Measurements from ENCODE around the gene ERFL. TPM values are rescaled to one million over a fixed set of nuclear protein-coding genes. Genes with fewer than 3 reads are reported as not detected.
"Not testable (repeated sequence)": the region's sequence is repeated elsewhere in the genome, so short reads cannot be mapped to it uniquely, and the experiment has no call there.

Gene ERFL
- total RNA-seq, 2 donors from 2014 or later: not detected

GRCh38 chr19:41918095-41918494 lies 10.2 kb downstream of the ERFL start:
- no peak for ATAC-seq
- TF ChIP-seq CTCF (IDR thresholded peaks at IDR 0.05) (no peak), POLR2A (IDR thresholded peaks at IDR 0.05) (no peak)
- Histone ChIP-seq H3K36me3 (replicated peaks in 1 of 2; ENCODE audit: insufficient read depth in 1 of 2, low read depth in 2 of 2) (no peaks in the 10 kb centered on the region), H3K27me3 (peaks cover 0 to 23% of the 10 kb centered on the region in 2 donors), H3K9me3 (no peaks in the 10 kb centered on the region), H3K27ac (no peak overlapping the region), H3K4me1 (peaks cover 3% of the 10 kb centered on the region), H3K4me3 (no peak overlapping the region)
- intact Hi-C loops (cut with DNase I): no loop called here
- WGBS, 2 donors: 79 to 82% methylated on average over 5 to 6 of the region's 6 CpGs
- DNase-seq: no peak

GRCh38 chr19:41917676-41918075 lies 10.6 kb downstream of the ERFL start:
- DNase-seq: no peak

GRCh38 chr19:41915776-41916414 lies 12.4 kb downstream of the ERFL start:
- ATAC-seq (no peak), DNase-seq (no peak)
- H3K27ac ChIP-seq: no peak overlapping the region
- intact Hi-C loops (cut with DNase I): no loop called here
- no peaks in the 10 kb centered on the region for H3K36me3 ChIP-seq (replicated peaks in 1 of 2; ENCODE audit: insufficient read depth in 1 of 2, low read depth in 2 of 2)
- WGBS, 2 donors: 32 to 37% methylated on average over 20 to 27 of the region's 27 CpGs
- no peak for TF ChIP-seq POLR2A (IDR thresholded peaks at IDR 0.05)
- no peak for TF ChIP-seq CTCF (IDR thresholded peaks at IDR 0.05)
- peaks cover 0 to 12% of the 10 kb centered on the region in 2 donors for H3K27me3 ChIP-seq
- H3K4me3 ChIP-seq: no peak overlapping the region
- peaks cover 3% of the 10 kb centered on the region for H3K4me1 ChIP-seq
- H3K9me3 ChIP-seq: no peaks in the 10 kb centered on the region

More at GRCh38 chr19:41917676-41918075, 10.6 kb downstream of the ERFL start:
- H3K4me1 ChIP-seq: peaks cover 3% of the 10 kb centered on the region
- peaks cover 0 to 19% of the 10 kb centered on the region in 2 donors for H3K27me3 ChIP-seq
- WGBS, 2 donors: 55 to 63% methylated on average over 5 to 11 of the region's 12 CpGs
- H3K36me3 ChIP-seq (replicated peaks in 1 of 2; ENCODE audit: insufficient read depth in 1 of 2, low read depth in 2 of 2): no peaks in the 10 kb centered on the region
- no peak overlapping the region for H3K4me3 ChIP-seq
- H3K9me3 ChIP-seq: no peaks in the 10 kb centered on the region
- intact Hi-C loops (cut with DNase I): no loop called here
- TF ChIP-seq CTCF (IDR thresholded peaks at IDR 0.05) (no peak), POLR2A (IDR thresholded peaks at IDR 0.05) (no peak)
- no peak for ATAC-seq
- H3K27ac ChIP-seq: no peak overlapping the region

- ATAC-seq (no peak), DNase-seq (no peak)
- H3K27me3 ChIP-seq: peaks cover 0 to 12% of the 10 kb centered on the region in 2 donors
- 5 to 8% methylated on average over 37 to 38 of the region's 38 CpGs for WGBS, 2 donors
- H3K4me1 ChIP-seq: peaks cover 3% of the 10 kb centered on the region
- no peaks in the 10 kb centered on the region for H3K36me3 ChIP-seq (replicated peaks in 1 of 2; ENCODE audit: insufficient read depth in 1 of 2, low read depth in 2 of 2)
- H3K27ac ChIP-seq: no peak overlapping the region
- H3K9me3 ChIP-seq: no peaks in the 10 kb centered on the region
- no peak for TF ChIP-seq POLR2A (IDR thresholded peaks at IDR 0.05)
- TF ChIP-seq CTCF (IDR thresholded peaks at IDR 0.05): no peak
- intact Hi-C loops (cut with DNase I): no loop called here
- H3K4me3 ChIP-seq: no peak overlapping the region
Observed at GRCh38 chr19:41915021-41915775, 13.1 kb downstream of the ERFL start.

GRCh38 chr19:41914424-41914834 lies 13.8 kb downstream of the ERFL start:
- intact Hi-C loops (cut with DNase I); DNase-seq; H3K4me3 ChIP-seq; H3K9me3 ChIP-seq; H3K36me3 ChIP-seq (replicated peaks in 1 of 2; ENCODE audit: insufficient read depth in 1 of 2, low read depth in 2 of 2); H3K4me1 ChIP-seq; H3K27ac ChIP-seq; ATAC-seq: not testable (repeated sequence)
- 0 to 1% methylated on average over 2 to 4 of the region's 5 CpGs for WGBS, 2 donors
- peaks cover 0 to 12% of the 10 kb centered on the region in 2 donors for H3K27me3 ChIP-seq
